Right lobe of liver (tissue), 6 donors: Measurements from ENCODE around the gene YKT6. TPM values are rescaled to one million over a fixed set of nuclear protein-coding genes. Genes with fewer than 3 reads are reported as not detected.

Experiments
- ATAC-seq, 4 donors: fragments of 200-7000 bp; cut with Tn5 transposase; one replicate each; pipeline ENCODE4 v1.9.1; 2020; ENCODE audit warnings: mild to moderate bottlenecking in 4 of 4, moderate library complexity in 4 of 4
- DNase-seq, 3 donors: peaks; one replicate each; pipeline ENCODE4 v3.0.0-alpha.2; 2020
- H3K27ac ChIP-seq, 3 donors: fragments of 200-600 bp; one replicate each; pipeline ENCODE4 v1.8.0; 2022
- H3K27me3 ChIP-seq, 2 donors: fragments of 200-600 bp; one replicate each; pipeline ENCODE4 v1.8.0; 2022
- H3K36me3 ChIP-seq, 4 donors: fragments of 200-600 bp; sonication (generic) in 1 of 4; one replicate each; pipeline versions ENCODE4 v1.5.1 to v1.8.0; 2017 to 2022; ENCODE audit warnings: control low read depth in 1 of 4
- H3K4me1 ChIP-seq, 4 donors: fragments of 200-600 bp; sonication (generic) in 1 of 4; one replicate each; pipeline versions ENCODE4 v1.5.1 to v1.8.0; 2017 to 2022; ENCODE audit warnings: control low read depth in 1 of 4
- H3K4me3 ChIP-seq, 3 donors: fragments of 200-600 bp; one replicate each; pipeline ENCODE4 v1.8.0; 2022
- H3K9me3 ChIP-seq, 4 donors: fragments of 200-600 bp; sonication (generic) in 1 of 4; one replicate each; pipeline versions ENCODE4 v1.5.1 to v1.8.0; 2017 to 2022; ENCODE audit warnings: control low read depth in 1 of 4
- CTCF ChIP-seq, 4 donors: fragments of 200-600 bp in 3 of 4; fragments of 450-650 bp in 1 of 4; IDR thresholded peaks; one replicate each; pipeline versions ENCODE4 v1.5.1 to v1.8.0; 2016 to 2022; ENCODE audit warnings: antibody characterized with exemption in 4 of 4, mild to moderate bottlenecking in 2 of 4
- POLR2A ChIP-seq: fragments of 450-650 bp; IDR thresholded peaks from one replicate; pipeline ENCODE4 v1.6.1; 2017; ENCODE audit warnings: antibody characterized with exemption, mild to moderate bottlenecking
- WGBS: methylation state at CpG from one replicate; pipeline ENCODE4 v1.1.6; 2018; ENCODE audit warnings: low coverage, low lambda C conversion rate; ENCODE audit not compliant: insufficient coverage; ENCODE audit errors: missing lambda C conversion rate; 5-methylcytosine and 5-hydroxymethylcytosine counted together
- intact Hi-C, 2 donors: fragments of 100-400 bp; cut with DNase I; formaldehyde crosslinking; loops; one replicate each; pipeline versions ENCODE4 v1.11.2 to v1.14.1; 2022
- total RNA-seq, 6 experiments: library from RNA; depleted of rRNA in 2 of 6; stranded (reverse); fragments of >200 nt in 2 of 6; fragmentation: NEBNext Ultra II Directional in 3 of 6; extraction: Animal tissue kit (Norgen Biotek cat#: 25700) in 3 of 6; gene quantifications; one replicate each; pipeline versions ENCODE4 v1.1.0 to v1.2.4, GENCODE V29; 2016 to 2023
- donor health status: DM: no; HTN: yes; CAD: no.
- donor health status: DM: no; HTN: no; CAD: no.
- donor health status: DM: no; HTN: no; CAD: no.
- donor health status: DM: no; HTN: yes; CAD: no.
- donor health status: DM: no; HTN: yes; CAD: no.

YKT6 gene
- total RNA-seq, 6 experiments from 2014 or later, result 15.0 to 23.8 (median 19.2) TPM

GRCh38 chr7:44191171-44191570 is 9.6 kb upstream of the YKT6 start:
- no peaks in the 10 kb centered on the region for H3K36me3 ChIP-seq
- intact Hi-C loops, result loop anchor here in 1 of 2 donors (10.0 kb wide), 1 partner anchor 56 kb away; no protein-coding TSS in a partner anchor
- ATAC-seq (no peak), DNase-seq (no peak)
- H3K4me1 ChIP-seq, result no peaks in the 10 kb centered on the region
- no peak overlapping the region for H3K4me3 ChIP-seq
- WGBS, result 82% methylated on average over 5 of the region's 5 CpGs
- no peaks in the 10 kb centered on the region for H3K27me3 ChIP-seq
- TF ChIP-seq POLR2A, result no peak
- no peaks in the 10 kb centered on the region for H3K9me3 ChIP-seq
- H3K27ac ChIP-seq, result no peak overlapping the region

GRCh38 chr7:44193011-44193802 is 7.6 kb upstream of the YKT6 start:
- no peak for ATAC-seq
- no peak for TF ChIP-seq POLR2A
- no peak for TF ChIP-seq CTCF (IDR thresholded peaks at IDR 0.05)
- Histone ChIP-seq H3K27me3 (no peaks in the 10 kb centered on the region), H3K9me3 (no peaks in the 10 kb centered on the region), H3K4me3 (no peak overlapping the region), H3K4me1 (no peaks in the 10 kb centered on the region), H3K36me3 (no peaks in the 10 kb centered on the region), H3K27ac (no peak overlapping the region)
- 94% methylated on average over 7 of the region's 7 CpGs for WGBS
- intact Hi-C loops, result loop anchor here in 1 of 2 donors (10.0 kb wide), 1 partner anchor 58 kb away; no protein-coding TSS in a partner anchor
- no peak for DNase-seq

- Histone ChIP-seq H3K27me3 (no peaks in the 10 kb centered on the region), H3K9me3 (no peaks in the 10 kb centered on the region), H3K27ac (no peak overlapping the region), H3K4me1 (no peaks in the 10 kb centered on the region), H3K36me3 (no peaks in the 10 kb centered on the region), H3K4me3 (no peak overlapping the region)
- no peak for DNase-seq
- intact Hi-C loops, result loop anchor here in 1 of 2 donors (10.0 kb wide), 1 partner anchor 59 kb away; no protein-coding TSS in a partner anchor
- no peak for ATAC-seq
- TF ChIP-seq POLR2A (no peak), CTCF (IDR thresholded peaks at IDR 0.05) (no peak)
- no CpG with 5 or more reads among the region's 2 CpGs for WGBS
These were observed 6.7 kb upstream of the YKT6 start for GRCh38 chr7:44194069-44194468.

- H3K4me1 ChIP-seq, result no peaks in the 10 kb centered on the region
- TF ChIP-seq POLR2A, result no peak
- TF ChIP-seq CTCF (IDR thresholded peaks at IDR 0.05), result no peak
- no peaks in the 10 kb centered on the region for H3K36me3 ChIP-seq
- no peak for DNase-seq
- intact Hi-C loops, result loop anchor here in 1 of 2 donors (10.0 kb wide), 1 partner anchor 60 kb away; no protein-coding TSS in a partner anchor
- no peak overlapping the region for H3K4me3 ChIP-seq
- H3K27me3 ChIP-seq, result no peaks in the 10 kb centered on the region
- H3K9me3 ChIP-seq, result no peaks in the 10 kb centered on the region
- 48% methylated on average over 3 of the region's 3 CpGs for WGBS
- no peak overlapping the region for H3K27ac ChIP-seq
- ATAC-seq, result no peak
These were observed 6.1 kb upstream of the YKT6 start for GRCh38 chr7:44194562-44195145.

- 10% methylated on average over 1 of the region's 1 CpG for WGBS
- intact Hi-C loops, result loop anchor here in 1 of 2 donors (10.0 kb wide), 1 partner anchor 61 kb away; no protein-coding TSS in a partner anchor
- TF ChIP-seq POLR2A (no peak), CTCF (IDR thresholded peaks at IDR 0.05) (no peak)
- Histone ChIP-seq H3K9me3 (no peaks in the 10 kb centered on the region), H3K4me1 (no peaks in the 10 kb centered on the region), H3K36me3 (no peaks in the 10 kb centered on the region), H3K4me3 (no peak overlapping the region), H3K27me3 (no peaks in the 10 kb centered on the region), H3K27ac (no peak overlapping the region)
- ATAC-seq (no peak), DNase-seq (no peak)
These were observed 4.9 kb upstream of the YKT6 start for GRCh38 chr7:44195889-44196288.
